Neural cell (in vitro differentiated cells): ENCODE results near the gene PKP3. TPM values are rescaled to one million over a fixed set of nuclear protein-coding genes. Genes with fewer than 3 reads are reported as not detected.

Experiments used
- H2AFZ ChIP-seq: fragments of 200-600, 300-800 bp; sonication (generic), shearing (Covaris generic); 2 replicates; pipeline ENCODE4 v1.6.0; 2014; ENCODE audit warnings: low read depth, mild to moderate bottlenecking, antibody characterized with exemption, low read length, moderate library complexity
- H3F3A ChIP-seq: fragments of 200-600 bp; shearing (Covaris generic); 2 replicates; pipeline ENCODE4 v1.6.1; 2016; ENCODE audit warnings: mild to moderate bottlenecking, moderate library complexity, mixed read lengths, antibody characterized with exemption, low read length; ENCODE audit not compliant: insufficient read depth, poor library complexity, severe bottlenecking
- H3K27ac ChIP-seq: fragments of 200-600, 300-800 bp; sonication (generic), shearing (Covaris generic); 2 replicates; pipeline ENCODE4 v1.5.1; 2014; ENCODE audit warnings: mild to moderate bottlenecking, low read length, moderate library complexity
- H3K27me3 ChIP-seq: fragments of 300-800, 200-600 bp; sonication (generic), shearing (Covaris generic); 2 replicates; pipeline ENCODE4 v1.6.0; 2014; ENCODE audit warnings: mild to moderate bottlenecking, low read depth, low read length, moderate library complexity; ENCODE audit not compliant: insufficient read depth
- H3K36me3 ChIP-seq: fragments of 300-800, 200-600 bp; sonication (generic), shearing (Covaris generic); 2 replicates; pipeline ENCODE4 v1.5.1; 2014; ENCODE audit warnings: mild to moderate bottlenecking, antibody characterized with exemption, low read length, moderate library complexity; ENCODE audit not compliant: insufficient read depth
- H3K4me2 ChIP-seq: fragments of 300-800, 200-600 bp; sonication (generic), shearing (Covaris generic); 2 replicates; pipeline ENCODE4 v1.6.0; 2014; ENCODE audit warnings: mild to moderate bottlenecking, low read length
- H3K4me3 ChIP-seq: fragments of 300-800, 200-600 bp; sonication (generic), shearing (Covaris generic); 2 replicates; pipeline ENCODE4 v1.5.1; 2014; ENCODE audit warnings: mild to moderate bottlenecking, low read length, moderate library complexity
- H3K79me2 ChIP-seq: fragments of 200-600 bp; shearing (Covaris generic); replicated peaks from 2 replicates; pipeline ENCODE4 v1.6.0; 2014; ENCODE audit warnings: mild to moderate bottlenecking, low read length, moderate library complexity; ENCODE audit not compliant: insufficient read depth
- H3K9ac ChIP-seq: fragments of 300-800, 200-600 bp; sonication (generic), shearing (Covaris generic); 2 replicates; pipeline ENCODE4 v1.6.1; 2016; ENCODE audit warnings: mild to moderate bottlenecking, low read length, mixed read lengths
- H3K9me2 ChIP-seq: fragments of 200-600 bp; shearing (Covaris generic); 2 replicates; pipeline ENCODE4 v1.6.1; 2016; ENCODE audit warnings: mild to moderate bottlenecking, low read length, mixed read lengths; ENCODE audit not compliant: insufficient read depth
- H3K9me3 ChIP-seq: fragments of 200-600, 300-800 bp; sonication (generic), shearing (Covaris generic); 2 replicates; pipeline ENCODE4 v1.6.1; 2016; ENCODE audit warnings: mild to moderate bottlenecking, mixed run types, low read length, moderate library complexity, mixed read lengths
- H4K20me1 ChIP-seq: fragments of 200-600 bp; shearing (Covaris generic); 2 replicates; pipeline ENCODE4 v1.6.1; 2016; ENCODE audit warnings: mild to moderate bottlenecking, mixed run types; ENCODE audit not compliant: insufficient read depth
- EP300 ChIP-seq: fragments of 450-650 bp; conservative IDR thresholded peaks from 2 replicates; pipeline ENCODE4 v1.6.1; 2014; ENCODE audit warnings: antibody characterized with exemption, mild to moderate bottlenecking, moderate library complexity; ENCODE audit not compliant: poor library complexity, severe bottlenecking
- EZH2 ChIP-seq: fragments of 200-600, 300-800 bp; shearing (Covaris generic), sonication (generic); IDR thresholded peaks from 2 replicates; pipeline ENCODE4 v1.6.1; 2014; ENCODE audit warnings: antibody characterized with exemption, low read length, borderline replicate concordance, mild to moderate bottlenecking; ENCODE audit not compliant: insufficient read depth, poor library complexity, severe bottlenecking
- MXI1 ChIP-seq: fragments of 450-650 bp; conservative IDR thresholded peaks from 2 replicates; pipeline ENCODE4 v1.6.1; 2014; ENCODE audit warnings: antibody characterized with exemption, mild to moderate bottlenecking; ENCODE audit not compliant: poor library complexity, severe bottlenecking
- POLR2AphosphoS5 ChIP-seq: IDR thresholded peaks from 2 replicates; pipeline ENCODE4 v1.6.1; 2012
- RAD21 ChIP-seq: fragments of 450-650 bp; conservative IDR thresholded peaks from 2 replicates; pipeline ENCODE4 v1.6.1; 2014; ENCODE audit warnings: antibody characterized with exemption, mild to moderate bottlenecking, moderate library complexity
- SMC3 ChIP-seq: fragments of 450-650 bp; conservative IDR thresholded peaks from 2 replicates; pipeline ENCODE4 v1.6.1; 2014; ENCODE audit warnings: antibody characterized with exemption, mild to moderate bottlenecking, moderate library complexity; ENCODE audit not compliant: poor library complexity
- TAF1 ChIP-seq: IDR thresholded peaks from 2 replicates; pipeline ENCODE4 v1.6.1; 2012; ENCODE audit warnings: low read depth
- polyA plus RNA-seq: library from polyadenylated mRNA; depleted of rRNA; stranded (reverse); fragments of >200 nt; gene quantifications from 2 replicates; pipeline ENCODE4 v1.2.3, GENCODE V29; 2014
- TF ChIP-seq, protein P1 (sequence below): fragments of 450-650 bp; IDR thresholded peaks from 2 replicates; pipeline ENCODE4 v1.5.1; 2014; ENCODE audit warnings: antibody characterized with exemption, mild to moderate bottlenecking, moderate library complexity; ENCODE audit not compliant: poor library complexity, severe bottlenecking
- TF ChIP-seq, protein P2 (sequence below): IDR thresholded peaks from 2 replicates; pipeline ENCODE4 v1.6.1; 2012; ENCODE audit warnings: borderline replicate concordance

Gene PKP3
- polyA plus RNA-seq, 1 donor from 2014 or later, result not detected

DNA sequence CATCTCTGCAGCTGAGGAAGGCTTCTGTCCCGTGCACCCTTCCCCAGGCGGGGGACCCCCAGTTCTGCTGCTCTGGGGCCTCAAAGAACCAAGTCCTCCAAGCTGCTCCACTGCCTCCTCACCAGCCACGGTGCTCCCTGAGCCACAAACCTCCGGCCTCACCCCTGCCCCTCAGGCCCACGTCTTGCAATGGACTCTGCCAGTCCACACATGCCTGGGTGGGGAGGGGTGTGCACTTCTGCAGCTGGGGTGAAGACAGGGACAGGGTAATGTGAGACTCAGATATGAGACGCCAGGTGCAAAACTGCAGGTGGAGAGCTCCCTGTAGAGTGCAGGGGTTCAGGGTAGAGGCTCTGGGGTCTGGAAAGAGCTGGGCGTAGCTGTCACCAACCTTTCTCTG is 52.9 kb downstream of the PKP3 start:
- no peaks in the 10 kb centered on the region for H3K9me3 ChIP-seq
- no peaks in the 10 kb centered on the region for H3K36me3 ChIP-seq
- H2AFZ ChIP-seq, result no peak overlapping the region
- no peaks in the 10 kb centered on the region for H3F3A ChIP-seq
- no peak overlapping the region for H3K4me2 ChIP-seq
- no peaks in the 10 kb centered on the region for H3K9me2 ChIP-seq
- TF ChIP-seq EZH2 (no peak), RAD21 (no peak), TAF1 (no peak), MXI1 (no peak), SMC3 (no peak), EP300 (no peak), POLR2AphosphoS5 (no peak)
- TF ChIP-seq, protein P1, sequence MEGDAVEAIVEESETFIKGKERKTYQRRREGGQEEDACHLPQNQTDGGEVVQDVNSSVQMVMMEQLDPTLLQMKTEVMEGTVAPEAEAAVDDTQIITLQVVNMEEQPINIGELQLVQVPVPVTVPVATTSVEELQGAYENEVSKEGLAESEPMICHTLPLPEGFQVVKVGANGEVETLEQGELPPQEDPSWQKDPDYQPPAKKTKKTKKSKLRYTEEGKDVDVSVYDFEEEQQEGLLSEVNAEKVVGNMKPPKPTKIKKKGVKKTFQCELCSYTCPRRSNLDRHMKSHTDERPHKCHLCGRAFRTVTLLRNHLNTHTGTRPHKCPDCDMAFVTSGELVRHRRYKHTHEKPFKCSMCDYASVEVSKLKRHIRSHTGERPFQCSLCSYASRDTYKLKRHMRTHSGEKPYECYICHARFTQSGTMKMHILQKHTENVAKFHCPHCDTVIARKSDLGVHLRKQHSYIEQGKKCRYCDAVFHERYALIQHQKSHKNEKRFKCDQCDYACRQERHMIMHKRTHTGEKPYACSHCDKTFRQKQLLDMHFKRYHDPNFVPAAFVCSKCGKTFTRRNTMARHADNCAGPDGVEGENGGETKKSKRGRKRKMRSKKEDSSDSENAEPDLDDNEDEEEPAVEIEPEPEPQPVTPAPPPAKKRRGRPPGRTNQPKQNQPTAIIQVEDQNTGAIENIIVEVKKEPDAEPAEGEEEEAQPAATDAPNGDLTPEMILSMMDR, result no peak
- TF ChIP-seq, protein P2, sequence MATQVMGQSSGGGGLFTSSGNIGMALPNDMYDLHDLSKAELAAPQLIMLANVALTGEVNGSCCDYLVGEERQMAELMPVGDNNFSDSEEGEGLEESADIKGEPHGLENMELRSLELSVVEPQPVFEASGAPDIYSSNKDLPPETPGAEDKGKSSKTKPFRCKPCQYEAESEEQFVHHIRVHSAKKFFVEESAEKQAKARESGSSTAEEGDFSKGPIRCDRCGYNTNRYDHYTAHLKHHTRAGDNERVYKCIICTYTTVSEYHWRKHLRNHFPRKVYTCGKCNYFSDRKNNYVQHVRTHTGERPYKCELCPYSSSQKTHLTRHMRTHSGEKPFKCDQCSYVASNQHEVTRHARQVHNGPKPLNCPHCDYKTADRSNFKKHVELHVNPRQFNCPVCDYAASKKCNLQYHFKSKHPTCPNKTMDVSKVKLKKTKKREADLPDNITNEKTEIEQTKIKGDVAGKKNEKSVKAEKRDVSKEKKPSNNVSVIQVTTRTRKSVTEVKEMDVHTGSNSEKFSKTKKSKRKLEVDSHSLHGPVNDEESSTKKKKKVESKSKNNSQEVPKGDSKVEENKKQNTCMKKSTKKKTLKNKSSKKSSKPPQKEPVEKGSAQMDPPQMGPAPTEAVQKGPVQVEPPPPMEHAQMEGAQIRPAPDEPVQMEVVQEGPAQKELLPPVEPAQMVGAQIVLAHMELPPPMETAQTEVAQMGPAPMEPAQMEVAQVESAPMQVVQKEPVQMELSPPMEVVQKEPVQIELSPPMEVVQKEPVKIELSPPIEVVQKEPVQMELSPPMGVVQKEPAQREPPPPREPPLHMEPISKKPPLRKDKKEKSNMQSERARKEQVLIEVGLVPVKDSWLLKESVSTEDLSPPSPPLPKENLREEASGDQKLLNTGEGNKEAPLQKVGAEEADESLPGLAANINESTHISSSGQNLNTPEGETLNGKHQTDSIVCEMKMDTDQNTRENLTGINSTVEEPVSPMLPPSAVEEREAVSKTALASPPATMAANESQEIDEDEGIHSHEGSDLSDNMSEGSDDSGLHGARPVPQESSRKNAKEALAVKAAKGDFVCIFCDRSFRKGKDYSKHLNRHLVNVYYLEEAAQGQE, result no peak
- H3K27me3 ChIP-seq, result no peaks in the 10 kb centered on the region
- H3K79me2 ChIP-seq, result no peaks in the 10 kb centered on the region
- no peak overlapping the region for H3K27ac ChIP-seq
- peaks cover 2% of the 10 kb centered on the region for H4K20me1 ChIP-seq
- H3K4me3 ChIP-seq, result no peak overlapping the region
- H3K9ac ChIP-seq, result no peak overlapping the region

DNA sequence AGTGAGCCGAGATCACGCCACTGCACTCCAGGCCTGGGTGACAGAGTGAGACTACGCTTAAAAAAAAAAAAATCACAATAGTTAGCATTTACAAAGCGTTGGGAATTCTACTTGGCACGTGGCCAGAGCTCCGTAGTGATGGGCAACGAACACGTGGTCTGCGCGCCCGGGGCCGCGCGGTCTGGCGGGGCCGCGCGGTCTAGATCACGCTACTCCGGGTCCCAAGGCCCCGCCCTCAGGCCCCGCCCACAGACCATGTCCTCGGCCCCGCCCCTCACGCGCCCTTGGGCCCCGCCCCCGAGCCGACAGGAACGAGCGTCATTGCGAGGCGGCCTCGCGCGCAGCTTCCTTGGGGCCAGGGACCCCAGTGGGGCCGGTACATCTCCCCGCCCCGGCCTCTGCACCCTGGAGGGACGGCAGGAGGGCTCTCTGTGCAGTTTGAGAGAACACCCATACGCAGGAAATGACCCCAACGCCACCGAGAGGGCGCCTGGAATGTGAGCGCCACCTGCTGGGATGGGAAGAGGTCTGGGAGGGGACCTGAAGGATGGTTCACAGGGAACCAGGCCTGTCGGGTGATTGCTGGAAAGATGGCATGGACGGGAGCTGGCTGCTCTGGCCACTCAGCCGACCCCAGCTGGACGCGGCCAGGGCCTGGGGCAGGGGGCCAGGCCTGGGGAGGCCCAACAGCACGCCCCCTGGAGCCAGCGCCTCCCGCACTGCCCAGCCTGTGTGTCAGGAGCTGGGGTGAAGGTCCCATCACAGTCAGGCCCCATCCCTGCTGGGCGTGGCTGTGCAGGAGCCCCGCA is 54.1 kb downstream of the PKP3 start:
- TF ChIP-seq, protein P2, result peak; percentile 45
- peak; percentile 75 for TF ChIP-seq MXI1
- TF ChIP-seq POLR2AphosphoS5, result peak; percentile 76
- TF ChIP-seq SMC3, result peak; percentile 78
- peak; percentile 76 for TF ChIP-seq RAD21
- TF ChIP-seq, protein P1, result peak; percentile 88
- no peak for TF ChIP-seq EZH2
- peak; percentile 16 for TF ChIP-seq EP300
- peak; percentile 44 for TF ChIP-seq TAF1
- peaks cover 2% of the 10 kb centered on the region for H4K20me1 ChIP-seq
- peak overlapping the region; percentile 96 for H3K4me3 ChIP-seq
- no peaks in the 10 kb centered on the region for H3K9me3 ChIP-seq
- H3F3A ChIP-seq, result no peaks in the 10 kb centered on the region
- H3K9me2 ChIP-seq, result no peaks in the 10 kb centered on the region
- peak overlapping the region; percentile 45 for H2AFZ ChIP-seq
- peak overlapping the region; percentile 74 for H3K9ac ChIP-seq
- H3K36me3 ChIP-seq, result no peaks in the 10 kb centered on the region
- H3K79me2 ChIP-seq, result peaks cover 4% of the 10 kb centered on the region
- no peak overlapping the region for H3K4me2 ChIP-seq
- no peaks in the 10 kb centered on the region for H3K27me3 ChIP-seq
- H3K27ac ChIP-seq, result peak overlapping the region; percentile 74
